Karpas-422 (cell line): ENCODE results near the gene NKAIN4. TPM values are rescaled to one million over a fixed set of nuclear protein-coding genes. Genes with fewer than 3 reads are reported as not detected.
"Not testable (repeated sequence)": the region's sequence is repeated elsewhere in the genome, so short reads cannot be mapped to it uniquely, and the experiment has no call there.

Source experiments
- DNase-seq: peaks from one replicate; pipeline ENCODE4 v3.0.0-alpha.2; 2015
- H2AFZ ChIP-seq: fragments of 200-600 bp; sonication (generic); 2 replicates; pipeline ENCODE4 v1.6.1; 2014; ENCODE audit warnings: antibody characterized with exemption, low read length, mixed read lengths
- H3K27ac ChIP-seq: fragments of 200-600 bp; sonication (generic); 2 replicates; pipeline ENCODE4 v1.5.1; 2014; ENCODE audit warnings: mild to moderate bottlenecking, low read length, moderate library complexity
- H3K27me3 ChIP-seq: fragments of 200-600 bp; sonication (generic); 2 replicates; pipeline ENCODE4 v1.6.1; 2014; ENCODE audit warnings: low read length, mixed read lengths
- H3K36me3 ChIP-seq: fragments of 200-600 bp; sonication (generic); 2 replicates; pipeline ENCODE4 v1.6.1; 2014; ENCODE audit warnings: low read length, mixed read lengths; ENCODE audit not compliant: insufficient read depth
- H3K4me1 ChIP-seq: fragments of 200-600 bp; sonication (generic); 2 replicates; pipeline ENCODE4 v1.6.1; 2014; ENCODE audit warnings: mild to moderate bottlenecking, low read length, mixed read lengths
- H3K4me2 ChIP-seq: fragments of 200-600 bp; sonication (generic); 2 replicates; pipeline ENCODE4 v1.6.1; 2014; ENCODE audit warnings: low read length, low read depth, mild to moderate bottlenecking; ENCODE audit not compliant: poor library complexity, severe bottlenecking
- H3K4me3 ChIP-seq: fragments of 200-600 bp; sonication (generic); 2 replicates; pipeline ENCODE4 v1.5.1; 2014; ENCODE audit warnings: mild to moderate bottlenecking, antibody characterized with exemption, low read length, mixed read lengths
- H3K79me2 ChIP-seq: fragments of 200-600 bp; sonication (generic); 2 replicates; pipeline ENCODE4 v1.6.1; 2014; ENCODE audit warnings: mild to moderate bottlenecking, low read length, mixed read lengths
- H3K9ac ChIP-seq: fragments of 200-600 bp; sonication (generic); 2 replicates; pipeline ENCODE4 v1.6.0; 2014; ENCODE audit warnings: low read length
- H3K9me2 ChIP-seq: fragments of 200-600 bp; sonication (generic), shearing (Covaris generic); replicated peaks from 2 replicates; pipeline ENCODE4 v1.6.0; 2014; ENCODE audit warnings: mild to moderate bottlenecking, low read length, moderate library complexity; ENCODE audit not compliant: insufficient read depth
- H3K9me3 ChIP-seq: fragments of 300-700, 200-600 bp; sonication (generic); 2 replicates; pipeline ENCODE4 v1.6.1; 2014; ENCODE audit warnings: low read length, mixed read lengths
- H4K20me1 ChIP-seq: fragments of 200-600 bp; sonication (generic); 2 replicates; pipeline ENCODE4 v1.6.1; 2014; ENCODE audit warnings: mild to moderate bottlenecking, antibody characterized with exemption, low read length, low read depth; ENCODE audit not compliant: insufficient read depth
- total RNA-seq: library from RNA; depleted of rRNA; stranded (reverse); fragments of >200 nt; shearing (Covaris generic); gene quantifications from 2 replicates; pipeline ENCODE4 v1.2.3, GENCODE V29; 2014; ENCODE audit warnings: low replicate concordance

Gene NKAIN4
- total RNA-seq, 1 experiment from 2014 or later: not detected

GRCh38 chr20:63253065-63253437 is 1.2 kb downstream of the NKAIN4 start:
- no peak overlapping the region for H3K4me3 ChIP-seq
- H3K27me3 ChIP-seq: no peaks in the 10 kb centered on the region
- H2AFZ ChIP-seq: no peak overlapping the region
- H3K9me3 ChIP-seq: no peaks in the 10 kb centered on the region
- H3K27ac ChIP-seq: no peak overlapping the region
- no peak overlapping the region for H3K4me2 ChIP-seq
- H3K4me1 ChIP-seq: no peaks in the 10 kb centered on the region
- no peak overlapping the region for H3K9ac ChIP-seq
- H3K9me2 ChIP-seq: no peaks in the 10 kb centered on the region
- DNase-seq: no peak
- H3K36me3 ChIP-seq: no peaks in the 10 kb centered on the region
- no peaks in the 10 kb centered on the region for H3K79me2 ChIP-seq
- no peaks in the 10 kb centered on the region for H4K20me1 ChIP-seq

GRCh38 chr20:63252284-63252711 is 2.0 kb downstream of the NKAIN4 start:
- H2AFZ ChIP-seq: no peak overlapping the region
- H3K79me2 ChIP-seq: no peaks in the 10 kb centered on the region
- H3K4me3 ChIP-seq: no peak overlapping the region
- no peaks in the 10 kb centered on the region for H3K9me2 ChIP-seq
- H3K4me2 ChIP-seq: no peak overlapping the region
- no peaks in the 10 kb centered on the region for H3K36me3 ChIP-seq
- no peak overlapping the region for H3K27ac ChIP-seq
- H3K27me3 ChIP-seq: no peaks in the 10 kb centered on the region
- DNase-seq: no peak
- H3K4me1 ChIP-seq: no peaks in the 10 kb centered on the region
- H3K9ac ChIP-seq: no peak overlapping the region
- no peaks in the 10 kb centered on the region for H4K20me1 ChIP-seq
- H3K9me3 ChIP-seq: no peaks in the 10 kb centered on the region

DNA sequence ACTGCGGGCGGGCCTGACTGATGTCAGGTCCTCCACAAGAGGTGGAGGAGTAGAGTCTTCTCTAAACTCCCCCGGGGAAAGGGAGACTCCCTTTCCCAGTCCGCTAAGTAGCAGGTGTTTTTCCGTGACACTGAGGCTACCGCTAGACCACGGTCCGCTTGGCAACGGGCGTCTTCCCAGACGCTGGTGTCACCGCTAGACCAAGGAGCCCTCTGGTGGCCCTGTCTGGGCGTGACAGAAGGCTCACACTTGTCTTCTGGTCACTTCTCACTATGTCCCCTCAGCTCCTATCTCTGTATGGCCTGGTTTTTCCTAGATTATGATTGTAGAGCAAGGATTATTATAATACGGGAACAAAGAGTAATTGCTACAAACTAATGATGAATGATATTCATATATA is 2.9 kb downstream of the NKAIN4 start:
- not testable (repeated sequence) for H3K79me2 ChIP-seq, H4K20me1 ChIP-seq, H3K9me2 ChIP-seq, H3K36me3 ChIP-seq, H3K9me3 ChIP-seq, H3K27me3 ChIP-seq, H3K4me1 ChIP-seq, H3K27ac ChIP-seq, H2AFZ ChIP-seq, H3K9ac ChIP-seq, H3K4me3 ChIP-seq, H3K4me2 ChIP-seq
- peak; percentile 49 for DNase-seq

DNA sequence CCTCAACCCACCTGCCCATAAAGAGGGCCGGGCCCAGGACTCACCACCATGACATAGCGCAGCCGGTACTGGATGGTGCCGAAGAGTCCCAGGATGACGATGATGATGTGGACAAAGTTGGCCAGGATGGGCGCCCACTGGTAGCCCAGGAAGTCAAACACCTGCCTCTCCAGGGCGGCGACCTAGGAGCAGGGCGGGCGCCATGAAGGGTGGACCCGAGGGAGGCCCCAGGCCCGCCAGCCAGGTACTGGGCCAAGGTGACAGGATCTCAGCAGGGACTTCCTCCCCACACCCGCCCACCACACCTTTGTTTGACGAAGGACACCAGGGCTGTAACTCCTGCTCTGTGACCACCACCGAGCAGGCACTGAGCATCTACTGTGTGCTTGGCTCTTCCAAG is 4.4 kb downstream of the NKAIN4 start:
- no peak overlapping the region for H3K4me2 ChIP-seq
- H2AFZ ChIP-seq: no peak overlapping the region
- no peaks in the 10 kb centered on the region for H3K36me3 ChIP-seq
- no peak overlapping the region for H3K4me3 ChIP-seq
- no peaks in the 10 kb centered on the region for H4K20me1 ChIP-seq
- no peaks in the 10 kb centered on the region for H3K9me3 ChIP-seq
- H3K4me1 ChIP-seq: no peaks in the 10 kb centered on the region
- H3K79me2 ChIP-seq: no peaks in the 10 kb centered on the region
- no peaks in the 10 kb centered on the region for H3K27me3 ChIP-seq
- no peak for DNase-seq
- no peak overlapping the region for H3K9ac ChIP-seq
- H3K27ac ChIP-seq: no peak overlapping the region
- H3K9me2 ChIP-seq: no peaks in the 10 kb centered on the region

GRCh38 chr20:63248835-63249591 is 5.2 kb downstream of the NKAIN4 start:
- H3K79me2 ChIP-seq: no peaks in the 10 kb centered on the region
- H3K4me2 ChIP-seq: no peak overlapping the region
- H3K9me3 ChIP-seq: no peaks in the 10 kb centered on the region
- H3K36me3 ChIP-seq: no peaks in the 10 kb centered on the region
- no peak overlapping the region for H2AFZ ChIP-seq
- DNase-seq: no peak
- H3K27ac ChIP-seq: no peak overlapping the region
- no peaks in the 10 kb centered on the region for H3K9me2 ChIP-seq
- no peak overlapping the region for H3K9ac ChIP-seq
- no peaks in the 10 kb centered on the region for H3K27me3 ChIP-seq
- no peak overlapping the region for H3K4me3 ChIP-seq
- no peaks in the 10 kb centered on the region for H4K20me1 ChIP-seq
- H3K4me1 ChIP-seq: no peaks in the 10 kb centered on the region

DNA sequence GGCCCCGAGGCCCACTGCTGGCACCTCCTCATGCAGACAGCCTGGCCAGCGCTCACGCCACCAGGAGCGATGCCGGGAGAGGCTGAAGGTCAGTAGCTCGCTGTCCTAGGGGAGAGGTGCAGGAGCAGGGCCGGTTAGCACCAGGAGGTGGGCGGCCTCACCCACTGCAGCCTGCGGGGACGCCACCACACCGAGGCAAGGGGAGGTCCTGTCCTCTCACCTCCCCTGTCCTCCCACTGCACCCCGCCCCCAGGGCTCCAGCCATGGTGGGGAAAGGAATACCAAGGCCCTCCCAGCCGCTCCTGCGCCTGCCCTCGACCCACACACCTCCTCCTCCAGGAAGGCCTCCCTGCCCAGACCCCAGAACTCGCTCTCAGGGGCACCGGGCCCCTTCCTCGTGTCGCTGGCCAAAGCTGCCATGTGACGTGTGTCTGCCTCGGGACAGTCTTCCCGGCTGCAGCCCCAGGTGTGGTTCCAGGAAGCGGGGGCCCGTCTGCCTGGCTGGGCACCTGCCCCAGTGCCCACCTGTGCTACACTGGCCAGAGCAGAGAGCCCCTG is 6.5 kb downstream of the NKAIN4 start:
- H3K4me3 ChIP-seq: no peak overlapping the region
- no peak overlapping the region for H3K4me2 ChIP-seq
- H3K9ac ChIP-seq: no peak overlapping the region
- no peak for DNase-seq
- H4K20me1 ChIP-seq: no peaks in the 10 kb centered on the region
- H3K9me2 ChIP-seq: no peaks in the 10 kb centered on the region
- H3K9me3 ChIP-seq: no peaks in the 10 kb centered on the region
- no peak overlapping the region for H2AFZ ChIP-seq
- H3K27me3 ChIP-seq: no peaks in the 10 kb centered on the region
- H3K27ac ChIP-seq: no peak overlapping the region
- H3K36me3 ChIP-seq: no peaks in the 10 kb centered on the region
- H3K4me1 ChIP-seq: no peaks in the 10 kb centered on the region
- no peaks in the 10 kb centered on the region for H3K79me2 ChIP-seq

DNA sequence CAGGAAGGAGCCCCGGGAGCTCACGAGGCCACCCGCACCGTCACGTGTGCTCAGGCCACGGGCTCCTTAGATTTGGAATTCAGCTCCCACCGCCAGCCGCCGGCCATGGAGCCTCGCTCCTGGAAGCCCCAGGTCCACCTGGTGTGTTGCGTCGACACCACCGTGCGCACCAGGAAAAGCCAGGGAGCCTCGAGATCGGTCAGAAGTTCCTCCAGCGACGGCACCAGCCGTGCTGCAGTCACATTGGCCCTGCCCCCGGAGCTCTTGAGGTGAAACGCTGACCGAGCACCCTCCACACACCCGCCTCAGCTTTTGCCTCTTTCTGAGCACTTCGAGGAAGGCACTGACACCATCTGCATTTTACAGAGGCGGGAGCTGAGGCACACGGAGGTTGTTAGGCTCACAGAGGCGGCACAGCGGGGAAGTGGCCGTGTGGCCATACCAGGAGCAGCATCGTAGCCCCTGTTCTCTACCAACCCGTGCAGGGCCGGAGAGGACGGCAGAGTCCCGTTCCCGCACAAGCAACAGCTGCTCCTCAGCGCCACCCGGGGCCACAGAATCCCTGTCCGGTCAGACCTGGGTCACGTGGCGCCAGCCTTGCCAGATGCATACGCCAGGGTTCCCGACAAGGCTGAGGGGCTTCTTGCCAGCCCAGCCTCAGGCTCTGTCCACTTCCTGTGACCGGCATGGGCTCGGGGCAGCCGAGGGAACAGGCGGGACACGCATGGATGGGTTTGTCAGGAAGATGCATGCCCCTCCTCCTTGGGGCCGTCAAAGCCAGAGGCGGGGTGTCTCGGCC is 7.6 kb downstream of the NKAIN4 start:
- H4K20me1 ChIP-seq: no peaks in the 10 kb centered on the region
- no peak overlapping the region for H3K9ac ChIP-seq
- H3K4me3 ChIP-seq: no peak overlapping the region
- H3K36me3 ChIP-seq: no peaks in the 10 kb centered on the region
- no peak for DNase-seq
- no peak overlapping the region for H3K4me2 ChIP-seq
- no peak overlapping the region for H3K27ac ChIP-seq
- no peaks in the 10 kb centered on the region for H3K27me3 ChIP-seq
- no peaks in the 10 kb centered on the region for H3K79me2 ChIP-seq
- no peaks in the 10 kb centered on the region for H3K9me3 ChIP-seq
- no peaks in the 10 kb centered on the region for H3K9me2 ChIP-seq
- H2AFZ ChIP-seq: no peak overlapping the region
- H3K4me1 ChIP-seq: no peaks in the 10 kb centered on the region

GRCh38 chr20:63244468-63244867 is 9.8 kb downstream of the NKAIN4 start:
- DNase-seq: no peak
- H3K79me2 ChIP-seq: no peaks in the 10 kb centered on the region
- H4K20me1 ChIP-seq: no peaks in the 10 kb centered on the region
- no peak overlapping the region for H3K9ac ChIP-seq
- H3K4me3 ChIP-seq: no peak overlapping the region
- no peaks in the 10 kb centered on the region for H3K4me1 ChIP-seq
- no peaks in the 10 kb centered on the region for H3K36me3 ChIP-seq
- no peak overlapping the region for H3K4me2 ChIP-seq
- no peaks in the 10 kb centered on the region for H3K27me3 ChIP-seq
- H2AFZ ChIP-seq: no peak overlapping the region
- H3K9me2 ChIP-seq: no peaks in the 10 kb centered on the region
- H3K9me3 ChIP-seq: no peaks in the 10 kb centered on the region
- no peak overlapping the region for H3K27ac ChIP-seq
